Measurements from ENCODE around the gene IMPG2. TPM values are rescaled to one million over a fixed set of nuclear protein-coding genes. Genes with fewer than 3 reads are reported as not detected.

The IMPG2 gene
- polyA plus RNA-seq, 12 donors, result 0.94 to 1.9 (median 1.2) TPM; not detected in 1

DNA sequence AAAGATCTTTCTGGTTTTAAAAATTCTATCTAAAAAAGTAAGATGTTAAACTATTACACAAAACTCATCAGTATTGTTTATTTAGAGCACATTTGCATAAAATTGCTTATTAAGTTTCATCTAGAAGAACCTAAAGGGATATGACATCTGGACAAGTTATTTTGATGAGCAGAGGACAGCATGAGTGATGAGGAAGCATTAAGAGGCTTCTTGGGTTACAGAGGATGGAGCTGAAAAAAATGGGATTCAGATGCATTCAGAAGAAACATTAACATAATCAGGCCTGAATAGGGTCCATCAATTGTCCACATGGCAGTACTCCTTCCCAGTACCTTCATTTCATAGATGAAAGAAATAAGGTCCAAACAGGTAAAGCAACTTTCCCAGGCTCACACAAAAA is 41.6 kb downstream of the IMPG2 start:
- DNase-seq, result no peak

DNA sequence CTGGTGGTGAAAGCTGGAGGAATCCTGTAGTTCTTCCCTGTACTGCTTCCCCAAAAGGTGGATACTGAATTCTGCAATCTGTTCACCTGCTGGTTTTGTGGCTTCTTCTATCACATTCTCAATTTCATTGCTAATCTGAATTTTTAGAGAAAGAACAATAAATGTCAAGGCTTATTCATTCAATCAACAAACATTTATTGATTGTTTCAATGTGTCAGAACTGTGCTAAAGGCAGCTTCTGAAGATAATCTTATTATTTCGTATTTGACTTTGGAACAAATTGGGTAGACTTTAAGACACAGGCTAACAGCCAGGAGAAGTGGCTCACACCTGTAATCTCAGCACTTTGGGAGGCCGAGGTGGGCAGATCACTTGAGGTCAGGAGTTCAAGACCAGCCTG is 46.8 kb downstream of the IMPG2 start:
- DNase-seq, result no peak

DNA sequence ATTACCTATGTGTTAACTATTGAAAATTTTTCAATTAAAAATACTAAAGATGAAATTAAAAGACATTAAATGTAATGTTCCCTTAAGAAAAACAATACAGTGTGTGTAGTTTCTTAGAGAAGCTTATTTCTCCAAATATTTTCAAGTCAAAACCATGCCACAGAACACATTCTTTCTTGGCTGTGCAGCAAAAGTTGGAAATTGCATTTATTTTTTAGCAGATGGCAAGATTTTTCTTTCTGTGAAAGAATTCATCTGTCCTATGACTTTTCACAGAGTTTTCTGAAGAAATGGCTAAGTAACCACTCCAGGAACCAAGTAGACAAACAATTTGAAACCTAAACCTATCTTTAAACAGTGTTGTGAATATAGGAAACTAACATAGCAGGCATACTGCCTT is 47.2 kb downstream of the IMPG2 start:
- DNase-seq, result no peak

DNA sequence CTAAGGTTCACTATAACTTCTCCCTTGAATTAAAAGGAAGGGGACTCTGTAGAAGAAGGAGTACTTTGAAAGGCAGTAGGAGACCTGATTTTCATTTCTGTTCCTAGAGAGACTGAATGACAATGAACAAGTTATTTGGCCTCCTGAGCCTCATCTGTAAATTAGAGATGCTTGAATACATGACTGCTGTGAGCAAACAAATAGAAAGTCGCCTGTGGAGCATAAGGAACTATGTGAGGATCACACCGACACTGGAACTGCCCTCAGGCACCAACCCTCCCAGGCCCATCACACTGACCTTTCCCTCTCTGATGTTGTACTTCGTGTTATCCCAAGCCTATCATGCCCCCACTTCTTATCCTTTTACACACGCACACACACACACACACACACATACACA is 48.6 kb downstream of the IMPG2 start:
- DNase-seq, result no peak

DNA sequence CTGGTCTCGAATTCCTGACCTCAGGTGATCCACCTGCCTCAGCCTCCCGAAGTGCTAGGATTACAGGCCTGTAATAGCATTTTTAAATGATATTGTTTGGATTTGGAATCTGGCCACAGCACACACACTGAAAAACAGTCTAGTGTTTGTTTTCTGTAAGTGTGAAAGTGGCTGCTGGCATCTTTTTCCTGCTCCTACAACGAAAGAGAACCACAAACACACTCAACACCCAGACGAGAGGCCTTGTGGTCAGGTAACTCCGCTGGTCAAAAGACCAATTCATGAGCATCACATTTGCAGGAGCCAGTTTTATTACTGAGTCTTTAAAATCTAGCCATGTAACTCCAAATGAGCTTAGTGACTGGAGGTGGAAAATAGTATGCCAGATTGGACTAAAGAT is 50.2 kb downstream of the IMPG2 start:
- no peak for DNase-seq

DNA sequence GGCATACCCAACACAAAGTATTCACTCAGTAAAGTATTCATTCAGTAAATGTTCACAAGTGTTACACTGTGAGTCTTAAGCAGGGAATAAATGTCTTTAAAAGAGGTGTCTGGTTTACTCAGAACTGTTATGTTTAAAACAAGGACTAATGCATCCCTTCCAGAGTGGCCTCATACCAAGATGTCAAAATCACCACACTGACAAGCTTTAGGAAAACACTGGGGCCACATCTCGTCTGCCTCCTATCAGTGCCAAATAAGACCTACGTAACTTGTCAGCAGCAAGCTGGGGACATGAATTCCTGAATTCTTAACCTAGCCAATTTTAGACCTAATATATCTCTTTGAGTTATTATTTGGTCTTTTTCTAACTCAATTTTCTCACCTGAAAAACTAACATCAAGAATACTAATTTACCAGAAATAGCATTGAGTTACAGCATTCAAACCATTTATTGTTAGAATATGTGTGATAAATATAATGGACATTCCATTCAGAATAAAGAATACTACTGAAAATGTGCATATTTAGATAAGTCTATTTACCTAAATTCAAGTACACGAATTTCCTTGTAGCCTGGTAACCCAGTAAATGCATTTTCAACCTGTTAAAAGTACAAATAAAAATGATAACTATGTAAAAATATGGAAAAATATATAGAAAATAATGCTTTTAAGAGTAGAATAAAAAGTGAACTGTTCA is 51.3 kb downstream of the IMPG2 start:
- no peak for DNase-seq

DNA sequence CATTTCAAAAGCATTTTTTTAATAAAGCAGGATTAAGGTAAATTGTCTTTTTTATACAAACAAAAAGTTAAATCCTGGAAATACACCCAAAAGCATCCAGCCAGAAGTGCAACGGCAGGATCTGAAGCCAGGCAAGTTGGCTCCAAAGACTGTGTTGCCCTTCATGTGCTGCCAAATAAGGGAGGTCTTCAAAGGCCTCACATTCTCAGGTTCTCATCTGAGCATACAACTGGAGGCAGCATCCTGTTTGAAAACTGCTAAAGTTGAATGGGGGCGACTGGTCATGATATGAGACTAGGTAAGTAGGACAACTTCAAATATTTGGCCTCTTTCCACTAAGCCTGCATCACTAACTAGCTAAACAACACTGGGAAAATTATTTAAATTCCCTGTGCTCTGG is 52.2 kb downstream of the IMPG2 start:
- no peak for DNase-seq

DNA sequence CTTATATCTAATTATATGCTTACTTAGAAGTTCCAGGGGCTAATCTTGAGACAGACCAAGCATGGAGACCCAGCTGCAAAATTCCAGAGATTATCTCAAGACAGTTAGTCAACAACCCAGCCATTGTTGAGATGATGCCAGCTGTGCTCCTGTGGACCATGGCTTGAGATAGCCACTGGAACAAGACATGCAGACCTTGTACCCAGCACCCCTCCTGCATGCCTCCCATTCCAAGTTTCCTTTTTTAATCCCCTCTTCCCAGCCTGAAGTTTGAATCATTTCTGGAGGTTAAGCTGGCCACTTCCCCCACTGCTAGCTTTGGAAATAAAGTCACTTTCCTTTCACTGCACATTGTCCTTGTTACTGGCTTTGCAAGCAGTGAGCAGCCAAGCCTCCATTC is 53.8 kb downstream of the IMPG2 start:
- DNase-seq, result no peak

DNA sequence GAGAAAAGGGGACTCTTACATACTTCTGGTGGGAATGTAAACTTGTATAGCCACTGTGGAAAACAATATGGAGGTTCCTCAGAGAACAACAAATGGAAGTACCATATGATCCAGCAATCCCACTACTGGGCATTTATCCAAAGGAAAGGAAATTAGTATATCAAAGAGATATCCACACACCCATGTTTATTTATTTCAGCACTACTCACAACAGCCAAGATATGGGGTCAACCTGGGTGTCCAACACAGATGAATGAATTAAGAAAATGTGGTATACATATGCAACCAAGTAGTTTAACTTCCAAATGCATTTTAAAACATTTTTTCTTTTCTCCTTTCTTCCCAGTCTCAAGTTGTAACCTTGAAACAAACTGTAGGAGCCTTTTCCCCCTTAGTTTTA is 54.3 kb downstream of the IMPG2 start:
- DNase-seq, result no peak

DNA sequence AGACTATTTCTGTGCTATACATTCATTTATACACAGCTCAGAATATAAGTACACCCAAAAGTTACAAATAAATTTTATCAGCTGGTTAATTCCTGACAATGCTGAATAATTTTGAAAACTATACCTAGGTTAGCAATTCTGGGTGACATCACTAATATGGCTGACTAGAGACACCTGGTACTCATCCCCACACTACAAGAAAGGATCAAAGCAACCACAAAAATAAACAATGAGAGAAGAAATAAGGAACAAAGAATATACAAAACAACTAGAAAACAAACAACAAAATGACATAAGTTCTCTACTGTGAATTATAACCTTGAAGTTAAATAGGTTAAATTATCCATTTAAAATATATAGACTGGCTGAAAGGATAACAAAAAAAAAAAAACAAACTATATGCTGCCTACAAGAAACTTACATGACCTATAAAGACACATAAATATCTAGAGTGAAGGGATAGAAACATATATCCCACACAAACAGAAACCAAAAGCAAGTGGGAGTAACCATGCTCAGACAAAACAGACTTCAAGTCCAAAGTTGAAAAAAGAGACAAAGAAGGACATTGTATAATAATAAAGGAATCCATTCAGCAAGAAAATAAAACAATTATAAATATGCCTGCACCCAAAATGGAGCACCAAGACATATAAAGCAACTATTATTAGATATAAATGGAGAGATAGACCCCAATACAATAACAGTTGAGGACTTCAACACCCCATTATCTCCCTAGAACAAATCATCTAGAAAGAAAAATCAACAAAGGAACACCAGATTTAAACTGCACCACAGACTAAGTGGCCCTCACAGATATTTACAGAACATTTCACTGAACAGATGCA is 57.8 kb downstream of the IMPG2 start:
- no peak for DNase-seq

DNA sequence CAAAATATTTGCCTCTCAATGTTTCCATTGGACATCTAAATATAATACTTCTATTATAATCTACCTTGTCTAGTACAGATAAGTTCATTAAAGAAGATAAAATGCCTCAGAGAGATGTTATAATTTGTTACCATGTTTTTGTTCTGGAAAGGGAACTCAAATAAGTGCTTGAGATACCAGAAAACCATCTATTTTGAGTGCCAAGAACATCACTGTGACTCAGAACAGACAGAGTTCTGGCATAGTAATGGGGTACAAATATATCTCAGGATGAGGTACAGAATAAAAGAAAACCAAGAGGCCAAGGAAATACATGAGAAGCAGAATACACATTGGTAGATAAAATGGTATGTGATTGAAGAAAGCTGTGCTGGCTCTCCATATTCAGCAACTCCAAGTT is 58.9 kb downstream of the IMPG2 start:
- no peak for DNase-seq

DNA sequence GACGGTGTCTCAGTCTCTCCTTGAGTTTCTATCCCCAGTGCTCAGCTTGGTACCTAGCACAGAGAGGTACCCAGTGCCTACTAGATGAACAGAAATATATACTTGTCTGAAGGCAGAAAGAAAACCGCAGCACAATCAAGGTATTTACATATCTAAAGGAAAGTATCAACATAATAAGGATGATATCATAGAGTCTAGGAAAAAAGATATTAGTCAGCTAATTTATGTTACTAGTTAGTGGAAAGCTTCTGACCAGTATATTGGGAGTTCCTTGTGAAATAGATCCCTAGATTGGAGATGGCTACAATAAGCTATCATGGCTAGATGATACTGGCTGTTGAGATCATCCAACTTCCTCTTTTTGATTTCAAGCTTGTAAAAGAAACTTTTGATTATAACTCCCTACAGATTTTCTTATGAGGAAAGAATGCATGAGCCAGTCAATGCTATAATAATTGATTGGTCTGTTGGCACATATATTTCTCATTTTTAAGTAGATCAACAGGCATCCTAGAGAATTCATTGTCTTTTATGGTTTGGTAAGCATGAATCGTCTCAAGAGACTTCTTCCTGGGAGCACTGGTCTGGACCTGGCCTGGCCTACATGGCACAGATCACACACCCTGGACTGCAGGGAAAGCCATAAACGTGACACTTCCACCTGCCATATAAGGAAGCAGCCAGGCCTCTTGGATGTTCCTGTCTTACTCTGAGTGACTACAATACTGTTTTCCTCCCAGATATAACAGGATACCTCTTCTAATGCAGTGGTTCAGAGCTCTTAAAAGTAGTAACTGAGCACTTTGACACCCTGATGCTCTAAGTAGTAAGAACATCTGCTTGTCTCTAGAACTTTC is 60.7 kb downstream of the IMPG2 start:
- no peak for DNase-seq

DNA sequence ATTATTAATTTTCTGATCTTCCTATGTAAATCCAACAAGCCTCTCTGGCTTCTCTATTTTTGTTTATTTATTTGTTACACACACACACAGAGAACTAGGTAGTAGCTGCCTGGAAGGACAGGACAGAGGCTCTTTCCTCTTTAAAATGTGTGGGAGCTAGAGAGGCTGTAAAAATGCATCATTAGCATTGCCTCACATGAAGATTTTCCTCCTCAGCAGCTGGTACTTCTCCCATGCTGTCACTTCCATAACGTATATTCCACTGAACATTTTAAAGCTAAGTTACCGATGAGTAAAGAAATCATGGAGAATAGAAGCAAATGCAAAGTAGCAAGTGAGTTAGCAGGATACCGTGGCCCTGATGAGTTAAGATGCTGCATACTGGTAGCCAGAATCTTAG is 63.9 kb downstream of the IMPG2 start:
- DNase-seq, result no peak

DNA sequence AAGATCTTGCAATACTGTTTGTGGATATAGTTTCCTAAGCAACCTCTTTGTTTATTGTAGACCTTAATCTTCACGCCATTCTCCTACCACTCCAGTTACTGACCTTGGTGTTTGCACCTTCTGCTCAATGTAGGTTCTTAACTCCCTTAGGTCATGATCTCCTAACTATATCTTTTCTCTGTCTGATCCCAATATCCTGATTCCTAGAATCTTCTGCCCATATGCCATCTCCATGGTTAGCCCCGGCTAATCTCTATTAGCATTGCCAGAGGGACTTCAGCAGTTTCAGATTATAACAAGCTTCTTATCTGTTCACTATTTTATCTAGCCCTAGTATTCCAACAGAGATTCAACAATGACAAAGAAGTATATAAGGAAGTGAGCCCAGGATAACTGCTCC is 64.9 kb downstream of the IMPG2 start:
- DNase-seq, result no peak

DNA sequence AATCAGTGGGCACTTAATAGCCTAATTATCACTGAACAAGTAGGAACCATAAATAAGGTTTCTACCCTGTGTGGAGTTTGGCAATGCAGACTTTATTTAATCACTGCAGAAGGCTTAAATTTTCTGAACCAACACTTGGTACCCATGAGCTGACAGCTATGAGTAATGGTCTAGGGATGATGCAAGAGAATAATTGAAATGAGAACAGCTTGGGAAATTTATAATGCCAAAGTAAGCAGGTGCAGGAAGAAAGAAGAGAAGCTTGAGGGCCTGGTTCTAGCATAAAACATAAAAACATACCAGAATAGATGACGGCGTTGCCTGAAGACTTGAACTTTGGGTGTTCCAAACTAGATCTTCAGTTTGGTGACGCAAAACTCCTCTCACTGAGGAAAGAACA is 67.0 kb downstream of the IMPG2 start:
- no peak for DNase-seq

DNA sequence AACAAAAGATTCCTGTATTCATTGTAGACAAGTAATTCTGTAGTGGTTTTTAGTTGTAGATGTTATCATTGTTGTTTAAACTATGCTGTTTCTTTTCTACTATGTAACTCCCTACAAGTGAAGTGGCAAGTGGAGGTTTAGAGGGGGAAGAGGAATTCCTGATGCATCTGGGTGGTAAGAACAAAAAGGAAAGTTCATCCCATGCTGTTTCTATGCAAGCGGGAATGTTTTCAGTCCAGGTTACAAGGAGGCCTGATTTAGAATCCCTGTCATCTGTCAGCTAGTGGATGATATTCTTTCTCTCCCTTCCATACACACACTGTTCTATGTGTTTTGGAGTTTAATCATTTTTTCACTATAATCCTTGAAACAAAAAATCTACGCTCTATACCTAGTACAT is 67.4 kb downstream of the IMPG2 start:
- DNase-seq, result no peak

DNA sequence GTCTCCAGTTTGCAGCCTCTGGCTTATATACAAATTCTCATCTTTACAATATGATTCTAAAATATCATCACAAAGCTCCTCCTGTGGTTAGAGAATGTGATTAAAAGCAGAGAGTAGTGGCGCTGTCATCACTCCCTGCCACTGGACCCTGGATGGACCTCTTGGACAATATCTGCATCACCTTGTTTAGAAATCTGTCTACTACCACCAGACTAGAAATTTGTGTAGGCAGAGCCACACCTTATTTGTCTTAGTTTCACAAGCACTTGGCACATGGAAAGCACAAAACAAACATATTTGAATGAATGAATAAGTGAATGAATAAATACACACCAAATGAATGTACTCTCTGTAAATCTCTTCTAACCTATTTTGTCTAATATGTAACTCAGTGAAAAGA is 68.1 kb downstream of the IMPG2 start:
- DNase-seq, result no peak

DNA sequence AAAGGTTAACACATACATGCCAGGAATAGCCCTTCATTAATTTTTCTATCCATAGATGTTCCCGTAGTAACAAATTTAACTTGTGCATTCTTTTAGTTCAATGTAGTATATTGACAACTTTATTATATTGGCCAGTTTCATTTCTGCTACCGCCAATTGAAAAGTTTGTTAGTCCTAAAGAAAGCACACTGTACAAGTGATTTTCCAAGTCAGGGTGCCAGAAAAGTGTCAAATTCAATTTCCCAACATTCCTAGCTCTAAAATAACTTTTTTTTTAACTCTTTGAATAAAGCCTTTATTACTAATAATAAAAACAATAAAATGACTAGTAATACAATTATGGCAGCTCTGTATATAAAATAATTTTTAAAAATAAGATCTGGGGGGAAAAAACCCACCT is 68.9 kb downstream of the IMPG2 start:
- no peak for DNase-seq

DNA sequence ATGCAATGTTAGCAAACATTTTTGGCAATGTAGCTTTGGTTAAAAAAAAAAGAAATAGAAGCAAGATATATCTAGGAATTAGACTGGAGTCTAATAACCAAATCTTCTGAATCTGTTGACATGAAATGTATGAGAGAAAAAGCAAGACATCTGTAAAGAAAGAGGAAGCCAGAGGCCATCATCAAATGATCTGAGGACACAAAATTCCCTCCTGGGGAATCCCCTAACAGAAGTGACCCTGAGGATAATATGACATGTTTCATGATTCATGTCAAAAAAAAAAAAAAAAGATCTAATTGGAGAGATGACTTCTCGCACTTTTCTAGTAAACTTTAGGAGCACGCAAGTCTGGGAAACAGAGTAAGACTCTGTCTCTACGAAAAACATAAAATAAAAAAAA is 70.9 kb downstream of the IMPG2 start:
- no peak for DNase-seq

DNA sequence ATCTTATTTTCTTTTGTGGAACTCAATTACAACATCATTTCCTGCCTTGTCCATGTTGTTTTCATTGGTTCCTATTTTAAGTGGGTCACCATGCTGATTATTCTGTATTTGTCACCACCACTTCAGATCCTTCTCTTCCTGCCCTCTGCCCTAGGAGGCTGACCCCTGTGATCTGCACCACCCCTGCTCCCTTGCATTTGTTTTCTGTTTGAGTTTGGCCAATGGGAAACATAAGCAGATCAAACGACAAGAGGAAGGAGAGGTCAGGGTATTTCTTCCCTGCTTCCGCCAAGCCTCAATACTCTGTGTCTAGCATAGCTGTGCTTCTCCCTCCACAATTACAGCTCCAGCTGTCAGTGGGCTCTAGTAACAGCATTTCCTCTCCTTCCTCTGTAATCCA is 71.6 kb downstream of the IMPG2 start:
- no peak for DNase-seq

DNA sequence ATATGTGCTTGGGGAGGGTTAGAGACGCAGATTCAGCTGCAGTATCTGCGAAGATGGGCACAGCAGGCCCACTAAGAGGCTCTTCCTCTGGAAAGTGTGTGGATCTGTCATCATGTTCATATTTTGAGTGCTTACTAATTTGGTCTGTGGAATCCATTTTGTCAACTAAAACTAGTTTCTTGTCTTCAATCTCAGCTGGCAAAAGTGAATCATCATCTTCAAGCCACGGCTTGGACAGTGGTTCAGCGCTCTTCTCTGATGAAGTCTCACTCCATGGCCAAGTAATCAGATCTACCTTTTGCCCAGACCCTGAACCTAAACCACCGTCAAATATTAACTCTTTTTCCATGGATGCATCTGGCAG is 76.2 kb downstream of the IMPG2 start:
- DNase-seq, result no peak

DNA sequence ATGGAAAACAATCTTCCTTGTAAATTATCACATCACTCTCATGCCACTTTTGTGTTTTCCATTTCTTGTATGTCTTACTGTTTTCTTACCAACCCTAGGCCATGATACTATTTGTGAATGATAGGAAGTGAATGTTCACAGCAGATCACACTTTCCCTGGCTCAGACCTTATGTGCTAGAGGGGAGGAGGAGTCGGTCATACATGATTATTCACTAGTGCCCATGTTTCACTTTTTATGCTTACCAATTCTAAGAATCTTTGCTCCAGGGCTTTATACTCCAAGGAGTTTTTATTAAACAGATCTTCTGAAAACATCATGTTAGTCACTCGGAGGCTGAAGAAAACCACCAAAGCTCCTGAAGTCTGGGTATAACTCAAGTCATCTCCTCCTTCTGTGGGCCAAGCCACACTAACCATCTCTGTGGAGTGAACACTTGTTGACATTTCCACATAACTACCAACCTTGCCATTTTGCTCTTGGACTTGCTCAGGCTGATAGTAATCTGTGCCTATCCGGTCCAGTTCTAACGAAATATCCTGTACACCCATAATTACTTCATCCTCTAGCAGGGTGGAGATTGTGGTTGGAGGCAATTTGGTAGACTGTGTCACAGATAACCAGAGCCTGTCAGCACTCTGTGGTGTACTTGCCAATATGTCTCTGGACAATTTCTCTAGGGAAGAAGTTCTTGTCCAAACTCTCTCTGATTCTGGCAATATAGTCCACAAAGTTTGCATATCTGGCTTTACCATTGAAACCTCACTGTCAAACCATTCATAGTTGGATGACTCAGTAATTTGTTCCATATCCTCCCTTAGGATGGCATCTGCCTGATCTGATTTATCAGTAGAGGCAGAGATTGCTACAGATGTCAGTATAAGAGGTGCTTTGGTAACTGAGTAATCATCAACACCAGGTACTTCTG is 76.8 kb downstream of the IMPG2 start:
- DNase-seq, result no peak

Data from muscle of arm (tissue), 12 donors.